Measurements from ENCODE around the gene CYFIP1.

DNA sequence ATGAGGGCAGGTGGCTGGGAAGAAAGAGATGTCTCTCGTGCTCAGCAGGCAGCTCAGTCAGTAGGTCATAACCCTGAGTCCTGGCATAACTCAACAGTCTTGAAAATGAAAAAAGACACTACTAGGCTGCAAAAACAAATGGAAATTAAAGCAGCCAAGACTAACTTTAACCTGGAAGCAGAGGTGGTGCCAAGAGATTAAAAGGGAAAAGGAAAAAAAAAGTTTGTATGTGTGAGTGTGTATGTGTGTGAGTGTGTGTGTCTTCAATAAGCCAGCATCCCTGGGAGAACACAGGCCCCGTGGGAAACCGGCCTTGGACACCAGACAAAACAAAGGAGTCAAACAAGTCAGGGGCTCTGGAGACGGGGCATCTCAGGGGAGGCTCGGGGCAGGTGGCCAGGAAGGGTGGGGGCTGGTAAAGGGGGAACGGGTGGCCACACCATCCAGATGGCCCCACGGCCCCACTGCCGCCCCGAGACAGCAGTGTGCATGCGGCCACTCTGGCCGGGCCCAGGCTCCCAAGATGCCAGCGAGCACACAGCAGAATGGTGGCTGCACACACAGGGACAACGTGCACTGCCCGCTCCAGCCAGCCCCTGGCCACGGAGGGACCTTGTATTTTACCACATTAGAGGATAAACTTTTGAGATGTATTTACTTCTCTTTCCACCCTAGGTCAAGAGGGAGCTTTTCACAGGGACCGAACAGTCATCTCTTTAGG lies 23.8 kb downstream of the CYFIP1 start:
- TF ChIP-seq, protein P1, sequence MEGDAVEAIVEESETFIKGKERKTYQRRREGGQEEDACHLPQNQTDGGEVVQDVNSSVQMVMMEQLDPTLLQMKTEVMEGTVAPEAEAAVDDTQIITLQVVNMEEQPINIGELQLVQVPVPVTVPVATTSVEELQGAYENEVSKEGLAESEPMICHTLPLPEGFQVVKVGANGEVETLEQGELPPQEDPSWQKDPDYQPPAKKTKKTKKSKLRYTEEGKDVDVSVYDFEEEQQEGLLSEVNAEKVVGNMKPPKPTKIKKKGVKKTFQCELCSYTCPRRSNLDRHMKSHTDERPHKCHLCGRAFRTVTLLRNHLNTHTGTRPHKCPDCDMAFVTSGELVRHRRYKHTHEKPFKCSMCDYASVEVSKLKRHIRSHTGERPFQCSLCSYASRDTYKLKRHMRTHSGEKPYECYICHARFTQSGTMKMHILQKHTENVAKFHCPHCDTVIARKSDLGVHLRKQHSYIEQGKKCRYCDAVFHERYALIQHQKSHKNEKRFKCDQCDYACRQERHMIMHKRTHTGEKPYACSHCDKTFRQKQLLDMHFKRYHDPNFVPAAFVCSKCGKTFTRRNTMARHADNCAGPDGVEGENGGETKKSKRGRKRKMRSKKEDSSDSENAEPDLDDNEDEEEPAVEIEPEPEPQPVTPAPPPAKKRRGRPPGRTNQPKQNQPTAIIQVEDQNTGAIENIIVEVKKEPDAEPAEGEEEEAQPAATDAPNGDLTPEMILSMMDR (IDR thresholded peaks at IDR 0.05), result no peak
- no peak for TF ChIP-seq ZFX (IDR thresholded peaks at IDR 0.05; ENCODE audit: borderline replicate concordance)

Data from 22Rv1 (cell line).